HuH-7 (cell line): ENCODE measurements around the gene NUTM2A.
"Not testable (repeated sequence)": the region's sequence is repeated elsewhere in the genome, so short reads cannot be mapped to it uniquely, and the experiment has no call there.

ENCODE experiments used
- DNase-seq: peaks from one replicate; pipeline ENCODE4 v3.0.0; 2011; ENCODE audit warnings: low spot score

Gene NUTM2A

GRCh38 chr10:87247335-87247734, 22.1 kb downstream of the NUTM2A start:
- DNase-seq = not testable (repeated sequence)

- DNase-seq = not testable (repeated sequence)
Measured at GRCh38 chr10:87248818-87249353, 23.6 kb downstream of the NUTM2A start.

GRCh38 chr10:87280749-87281392, 55.6 kb downstream of the NUTM2A start:
- not testable (repeated sequence) for DNase-seq
